Measurements from ENCODE around the gene HIVEP3.

DNA sequence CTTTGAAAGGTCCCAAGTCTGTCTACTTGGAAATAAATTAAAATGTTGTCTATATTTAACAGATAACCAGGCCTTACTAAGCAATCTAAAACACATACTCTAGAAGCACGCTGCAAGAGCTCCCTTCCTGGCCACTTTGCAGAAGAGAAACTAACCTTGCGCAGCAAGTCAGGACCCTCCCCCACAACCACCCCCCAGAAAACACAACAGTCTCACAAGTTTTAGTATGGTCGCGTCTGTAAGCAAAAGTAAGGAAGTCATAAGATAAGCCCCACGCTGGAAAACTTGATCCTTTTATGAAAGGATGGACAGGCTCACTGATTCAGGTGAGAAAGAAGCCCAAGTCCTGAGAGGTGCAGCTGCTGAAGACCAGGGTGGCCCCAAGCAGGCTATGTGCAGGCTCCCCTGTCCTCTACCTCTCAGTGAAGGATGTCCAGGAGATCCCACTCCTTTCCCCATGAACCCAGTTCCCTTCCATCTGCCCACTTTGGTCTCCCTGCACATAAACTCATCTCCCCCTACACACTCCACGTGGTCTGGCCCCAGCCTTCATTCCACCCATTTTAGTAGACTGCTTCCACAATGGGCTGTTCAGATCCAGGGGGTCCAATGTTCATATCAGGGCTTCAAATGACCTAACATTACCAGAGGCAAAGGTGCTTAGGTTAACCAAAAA, 23.8 kb downstream of the HIVEP3 start:
- TF ChIP-seq YY1 (IDR thresholded peaks at IDR 0.05; ENCODE audit: insufficient read depth, insufficient read length): no peak
- no peak for TF ChIP-seq ZNF274 (IDR thresholded peaks at IDR 0.05; ENCODE audit: low read depth, low read length)
